ENCODE data around the gene PRDM13. TPM values are rescaled to one million over a fixed set of nuclear protein-coding genes. Genes with fewer than 3 reads are reported as not detected.
"Not testable (repeated sequence)": the region's sequence is repeated elsewhere in the genome, so short reads cannot be mapped to it uniquely, and the experiment has no call there.

Gene PRDM13
- total RNA-seq, 2 experiments from 2014 or later = not detected

DNA sequence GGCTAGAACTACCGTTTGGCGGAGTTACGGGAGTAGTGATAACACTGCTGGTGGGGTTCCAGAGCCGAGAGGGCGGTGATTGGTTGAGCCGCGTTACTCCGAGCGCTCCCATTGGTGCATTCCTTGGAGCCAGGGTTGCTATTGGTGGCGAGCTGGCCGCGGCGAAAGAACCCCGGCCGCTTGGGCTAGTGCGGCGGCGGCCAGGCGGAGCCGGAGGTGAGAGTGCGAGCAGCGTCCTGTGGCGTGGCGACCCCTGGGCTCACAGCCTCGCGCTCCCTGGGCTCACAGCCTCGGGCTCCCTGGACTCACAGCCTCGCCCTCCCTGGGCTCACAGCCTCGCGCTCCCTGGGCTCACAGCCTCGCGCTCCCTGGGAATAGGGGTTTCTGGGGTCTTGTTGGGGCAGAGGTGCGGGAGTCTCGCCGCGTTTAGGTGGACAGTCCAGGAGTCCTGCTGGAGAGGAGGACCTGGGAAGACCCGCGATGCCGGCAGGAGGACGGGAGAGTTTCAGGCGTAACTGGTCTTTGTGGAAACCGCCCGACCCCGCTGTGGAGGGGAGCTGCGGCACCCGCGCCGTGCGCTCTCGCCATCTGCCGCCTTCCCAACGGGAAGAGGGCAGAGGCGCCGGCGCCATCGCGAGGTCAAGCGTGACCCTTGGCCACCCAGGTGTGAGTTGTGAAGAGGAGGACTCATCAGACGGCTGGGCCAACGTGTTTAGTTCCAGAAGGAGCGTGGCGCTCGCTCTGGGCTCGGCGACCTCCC lies 12.2 kb downstream of the PRDM13 start:
- Mint-ChIP-seq H3K4me1 (peaks cover 9% of the 10 kb centered on the region), H3K27ac (no peak overlapping the region), H3K36me3 (ENCODE audit: low read depth) (peaks cover 1% of the 10 kb centered on the region), H3K4me3 (no peak overlapping the region), H3K9me3 (peaks cover 3% of the 10 kb centered on the region), H3K27me3 (peaks cover 84% of the 10 kb centered on the region)
- CTCF ChIA-PET = interaction anchor here (0.6 to 1.4 kb wide), 5 partner anchors 9 to 30 kb away, joined by 3 to 6 read pairs (median 3); no protein-coding TSS in a partner anchor
- DNase-seq = no peak
- POLR2A ChIA-PET = interaction anchor here (0.6 to 0.7 kb wide), 2 partner anchors 11 to 202 kb away, joined by 3 read pairs; no protein-coding TSS in a partner anchor

DNA sequence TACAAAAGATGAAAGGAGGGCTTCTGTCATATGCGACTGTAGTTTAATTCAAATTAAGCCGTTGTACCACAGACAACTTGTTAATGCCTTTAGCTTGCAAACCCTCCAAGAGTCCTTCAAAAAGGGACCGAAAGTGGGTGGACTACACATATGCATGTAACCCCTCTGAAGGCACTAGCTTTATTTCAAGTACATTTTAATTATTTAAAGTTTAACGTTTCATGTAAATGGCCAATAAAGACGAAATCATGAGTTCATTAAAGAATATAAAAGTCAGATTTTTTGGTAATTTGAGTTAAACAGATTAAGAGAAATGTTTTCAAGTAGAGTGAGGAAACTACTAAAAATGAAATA lies 12.8 kb downstream of the PRDM13 start:
- no peak overlapping the region for H3K4me3 Mint-ChIP-seq
- peaks cover 7% of the 10 kb centered on the region for H3K4me1 Mint-ChIP-seq
- peaks cover 3% of the 10 kb centered on the region for H3K9me3 Mint-ChIP-seq
- no peak for DNase-seq
- H3K36me3 Mint-ChIP-seq (ENCODE audit: low read depth) = peaks cover 1% of the 10 kb centered on the region
- no peak overlapping the region for H3K27ac Mint-ChIP-seq
- ChIA-PET CTCF (interaction anchor here (0.6 to 1.1 kb wide), 3 partner anchors 9 to 18 kb away, joined by 3 to 4 read pairs (median 3); no protein-coding TSS in a partner anchor), POLR2A (interaction anchor here (0.7 kb wide), 1 partner anchor 12 kb away, joined by 3 read pairs; no protein-coding TSS in a partner anchor)
- H3K27me3 Mint-ChIP-seq = peaks cover 86% of the 10 kb centered on the region

DNA sequence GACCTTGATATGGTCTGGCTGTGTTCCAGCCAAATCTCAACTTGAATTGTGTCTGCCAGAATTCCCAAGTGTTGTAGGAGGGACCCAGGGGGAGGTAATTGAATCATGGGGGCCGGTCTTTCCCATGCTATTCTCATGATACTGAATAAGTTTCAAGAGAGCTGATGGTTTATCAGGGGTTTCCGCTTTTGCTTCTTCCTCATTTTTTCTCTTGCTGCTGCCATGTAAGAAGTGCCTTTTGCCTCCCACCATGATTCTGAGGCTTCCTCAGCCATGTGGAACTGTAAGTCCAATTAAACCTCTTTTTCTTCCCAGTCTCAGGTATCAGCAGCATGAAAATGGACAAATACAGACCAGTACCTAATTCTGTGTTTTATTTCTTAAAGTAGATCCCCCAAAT lies 15.4 kb downstream of the PRDM13 start:
- H3K9me3 Mint-ChIP-seq; H3K4me3 Mint-ChIP-seq; H3K27ac Mint-ChIP-seq; POLR2A ChIA-PET; DNase-seq; H3K4me1 Mint-ChIP-seq; H3K36me3 Mint-ChIP-seq (ENCODE audit: low read depth): not testable (repeated sequence)
- CTCF ChIA-PET = interaction anchor here (1.9 kb wide), 1 partner anchor 14 kb away, joined by 5 read pairs; no protein-coding TSS in a partner anchor
- peaks cover 76% of the 10 kb centered on the region for H3K27me3 Mint-ChIP-seq

DNA sequence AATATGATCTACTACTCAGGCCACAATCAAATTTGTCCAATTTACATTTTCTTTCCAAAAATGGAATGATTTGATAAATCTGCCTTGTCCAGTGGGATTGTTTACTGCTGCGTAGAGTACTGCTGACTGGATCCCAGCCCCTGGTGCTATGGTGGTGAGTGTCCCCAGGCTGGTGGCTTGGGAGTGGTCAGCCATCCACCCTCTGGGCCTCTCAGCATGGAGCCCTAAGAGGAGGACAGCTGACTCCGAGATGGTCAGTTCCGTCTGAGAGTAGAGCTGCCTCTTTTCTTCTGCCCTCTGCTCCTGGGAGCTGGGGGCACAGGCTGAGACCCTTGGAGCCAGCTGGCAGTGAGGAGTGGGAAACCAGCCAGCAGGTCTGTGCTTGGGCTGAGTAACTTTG lies 22.7 kb downstream of the PRDM13 start:
- H3K27ac Mint-ChIP-seq = no peak overlapping the region
- DNase-seq = no peak
- CTCF ChIA-PET = no interaction called here
- POLR2A ChIA-PET = no interaction called here
- peaks cover 36% of the 10 kb centered on the region for H3K27me3 Mint-ChIP-seq
- no peaks in the 10 kb centered on the region for H3K9me3 Mint-ChIP-seq
- no peaks in the 10 kb centered on the region for H3K4me1 Mint-ChIP-seq
- H3K4me3 Mint-ChIP-seq = no peak overlapping the region
- no peaks in the 10 kb centered on the region for H3K36me3 Mint-ChIP-seq (ENCODE audit: low read depth)

DNA sequence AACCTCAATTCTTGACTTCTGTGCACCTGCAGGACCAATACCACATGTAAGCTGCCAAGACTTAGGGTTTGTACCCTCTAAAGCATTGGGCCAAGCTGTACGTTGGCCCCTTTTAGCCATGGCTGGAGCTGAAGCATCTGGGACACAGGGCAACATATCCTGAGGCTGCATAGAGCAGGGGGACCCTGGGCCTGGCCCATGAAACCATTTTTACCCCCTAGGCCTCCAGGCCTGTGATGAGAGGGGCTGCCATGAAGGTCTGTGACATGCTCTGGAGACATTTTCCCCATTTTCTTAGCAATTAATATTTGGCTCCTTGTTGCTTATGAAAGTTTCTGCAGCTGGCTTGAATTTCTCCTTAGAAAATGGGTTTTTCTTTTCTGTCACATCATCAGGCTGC lies 31.0 kb downstream of the PRDM13 start:
- H3K4me1 Mint-ChIP-seq = no peaks in the 10 kb centered on the region
- H3K36me3 Mint-ChIP-seq (ENCODE audit: low read depth) = no peaks in the 10 kb centered on the region
- H3K27ac Mint-ChIP-seq = no peak overlapping the region
- DNase-seq = no peak
- peaks cover 11% of the 10 kb centered on the region for H3K9me3 Mint-ChIP-seq
- CTCF ChIA-PET = interaction anchor here (1.3 kb wide), 1 partner anchor 19 kb away, joined by 3 read pairs; no protein-coding TSS in a partner anchor
- no peak overlapping the region for H3K4me3 Mint-ChIP-seq
- peaks cover 11% of the 10 kb centered on the region for H3K27me3 Mint-ChIP-seq
- POLR2A ChIA-PET = no interaction called here

DNA sequence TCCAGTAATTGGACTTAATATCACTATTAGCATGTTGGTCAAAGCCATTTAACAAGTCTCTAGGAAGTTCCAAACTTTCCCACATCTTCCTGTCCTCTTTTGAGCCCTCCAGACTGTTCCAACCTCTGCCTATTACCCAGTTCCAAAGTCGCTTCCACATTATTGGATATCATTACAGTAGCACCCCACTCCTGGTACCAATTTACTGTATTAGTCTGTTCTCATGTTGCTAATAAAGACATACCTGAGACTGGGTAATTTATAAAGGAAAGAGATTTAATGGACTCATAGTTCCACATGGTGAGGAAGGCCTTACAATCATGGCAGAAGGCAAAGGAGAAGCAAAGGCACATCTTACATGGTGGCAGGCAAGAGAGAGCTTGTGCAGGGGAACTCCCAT lies 31.7 kb downstream of the PRDM13 start:
- H3K27ac Mint-ChIP-seq; H3K4me1 Mint-ChIP-seq; DNase-seq; H3K36me3 Mint-ChIP-seq (ENCODE audit: low read depth); POLR2A ChIA-PET; CTCF ChIA-PET; H3K4me3 Mint-ChIP-seq: not testable (repeated sequence)
- peaks cover 11% of the 10 kb centered on the region for H3K9me3 Mint-ChIP-seq
- peaks cover 11% of the 10 kb centered on the region for H3K27me3 Mint-ChIP-seq

DNA sequence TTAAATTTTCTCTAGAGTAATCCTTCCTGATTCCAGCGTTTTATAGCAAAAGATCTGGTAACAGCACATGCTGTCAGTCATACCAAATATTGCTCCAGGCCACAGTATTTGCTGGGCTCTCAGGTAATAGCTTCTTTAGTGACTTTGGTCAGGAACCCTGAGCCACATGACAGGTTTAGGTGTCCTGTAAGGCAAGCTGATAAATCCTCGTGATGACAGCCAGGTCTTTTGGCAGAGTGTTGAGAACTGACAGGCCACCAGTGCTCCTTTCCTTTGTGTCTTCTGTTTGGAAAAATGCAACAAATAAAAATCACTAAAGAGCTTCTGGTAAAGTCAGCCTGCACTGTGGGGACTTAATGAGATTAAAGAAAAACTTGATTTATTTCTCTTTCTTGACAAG lies 34.6 kb downstream of the PRDM13 start:
- H3K27me3 Mint-ChIP-seq = peaks cover 23% of the 10 kb centered on the region
- ChIA-PET CTCF (interaction anchor here (1.3 kb wide), 1 partner anchor 53 kb away, joined by 3 read pairs; no protein-coding TSS in a partner anchor), POLR2A (no interaction called here)
- no peak overlapping the region for H3K27ac Mint-ChIP-seq
- H3K4me1 Mint-ChIP-seq = no peaks in the 10 kb centered on the region
- H3K4me3 Mint-ChIP-seq = no peak overlapping the region
- H3K36me3 Mint-ChIP-seq (ENCODE audit: low read depth) = no peaks in the 10 kb centered on the region
- no peak for DNase-seq
- H3K9me3 Mint-ChIP-seq = peaks cover 11% of the 10 kb centered on the region

DNA sequence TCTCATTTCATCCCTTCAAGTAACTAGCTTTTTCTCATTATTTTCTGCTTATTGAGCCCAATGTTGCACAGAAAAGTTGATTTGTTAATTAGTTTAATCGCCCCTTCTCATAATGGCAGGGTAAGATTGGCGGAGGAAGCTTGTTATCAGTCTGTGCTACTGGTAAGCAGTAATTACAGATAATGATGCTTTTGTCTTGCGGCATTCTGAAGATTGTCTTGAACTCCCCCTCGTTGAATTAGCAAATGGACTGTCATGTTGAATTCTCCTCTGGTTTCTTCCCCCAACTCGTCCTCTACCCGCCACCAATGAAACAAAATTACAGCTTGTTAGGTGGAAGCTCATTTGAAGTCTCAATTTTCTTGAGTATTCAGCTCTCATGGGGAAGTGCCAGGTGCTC lies 39.4 kb downstream of the PRDM13 start:
- H3K36me3 Mint-ChIP-seq (ENCODE audit: low read depth) = no peaks in the 10 kb centered on the region
- no peaks in the 10 kb centered on the region for H3K4me1 Mint-ChIP-seq
- H3K27me3 Mint-ChIP-seq = peaks cover 17% of the 10 kb centered on the region
- CTCF ChIA-PET = no interaction called here
- POLR2A ChIA-PET = no interaction called here
- no peak overlapping the region for H3K27ac Mint-ChIP-seq
- no peak overlapping the region for H3K4me3 Mint-ChIP-seq
- H3K9me3 Mint-ChIP-seq = peaks cover 2% of the 10 kb centered on the region
- no peak for DNase-seq

DNA sequence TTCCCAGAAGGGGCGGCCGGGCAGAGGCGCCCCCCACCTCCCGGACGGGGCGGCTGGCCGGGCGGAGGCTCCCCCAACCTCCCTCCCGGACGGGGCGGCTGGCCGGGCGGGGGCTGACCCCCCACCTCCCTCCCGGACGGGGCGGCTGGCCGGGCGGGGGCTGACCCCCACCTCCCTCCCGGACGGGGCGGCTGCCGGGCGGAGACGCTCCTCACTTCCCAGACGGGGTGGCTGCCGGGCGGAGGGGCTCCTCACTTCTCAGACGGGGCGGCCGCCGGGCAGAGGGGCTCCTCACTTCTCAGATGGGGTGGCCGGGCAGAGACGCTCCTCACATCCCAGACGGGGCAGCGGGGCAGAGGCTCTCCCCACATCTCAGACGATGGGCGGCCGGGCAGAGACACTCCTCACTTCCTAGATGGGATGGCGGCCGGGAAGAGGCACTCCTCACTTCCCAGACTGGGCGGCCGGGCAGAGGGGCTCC lies 43.5 kb downstream of the PRDM13 start:
- H3K4me3 Mint-ChIP-seq; H3K27ac Mint-ChIP-seq; DNase-seq; H3K27me3 Mint-ChIP-seq; H3K4me1 Mint-ChIP-seq; H3K36me3 Mint-ChIP-seq (ENCODE audit: low read depth); CTCF ChIA-PET; POLR2A ChIA-PET; H3K9me3 Mint-ChIP-seq: not testable (repeated sequence)

DNA sequence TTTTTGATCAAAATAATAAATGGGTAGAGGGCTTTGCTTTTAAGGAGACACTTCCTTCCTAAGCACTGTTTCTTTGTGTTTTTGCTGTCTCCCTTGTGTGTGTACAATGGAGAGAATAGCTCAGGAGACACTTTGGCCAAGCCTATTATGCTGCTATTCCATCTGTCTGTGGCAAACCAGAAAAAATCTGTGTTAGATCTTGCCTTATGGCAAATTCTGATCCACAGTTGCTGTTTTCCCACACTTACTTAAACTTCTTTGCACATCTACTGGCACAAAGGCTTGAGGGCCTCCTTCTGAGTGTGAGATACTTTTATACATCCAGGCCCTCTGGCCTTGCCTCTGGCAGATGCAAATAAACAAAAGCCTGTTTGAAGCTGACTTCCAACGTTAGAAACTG lies 53.6 kb downstream of the PRDM13 start:
- ChIA-PET CTCF (no interaction called here), POLR2A (no interaction called here)
- no peaks in the 10 kb centered on the region for H3K9me3 Mint-ChIP-seq
- H3K36me3 Mint-ChIP-seq (ENCODE audit: low read depth) = no peaks in the 10 kb centered on the region
- no peak overlapping the region for H3K27ac Mint-ChIP-seq
- no peak overlapping the region for H3K4me3 Mint-ChIP-seq
- DNase-seq = no peak
- H3K4me1 Mint-ChIP-seq = no peaks in the 10 kb centered on the region
- peaks cover 10% of the 10 kb centered on the region for H3K27me3 Mint-ChIP-seq

DNA sequence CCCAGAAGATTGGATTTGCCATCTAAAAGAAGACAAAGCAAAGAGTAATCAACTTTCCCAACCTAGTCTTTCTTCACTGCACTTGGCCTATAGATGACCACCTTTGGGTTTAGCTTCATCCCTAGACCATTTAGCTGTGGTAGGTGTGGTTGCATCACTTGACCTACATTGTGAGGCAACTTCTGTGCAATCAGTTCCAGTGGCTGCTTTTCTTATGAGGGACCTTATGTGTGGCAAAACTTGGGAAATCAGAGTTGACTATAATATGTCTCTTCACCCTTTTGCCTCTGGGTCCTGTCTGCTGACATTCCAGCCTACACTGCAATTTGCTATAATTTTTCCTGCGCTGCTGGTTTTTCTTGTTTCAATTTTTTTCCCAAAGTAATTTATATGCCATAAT lies 55.2 kb downstream of the PRDM13 start:
- no peaks in the 10 kb centered on the region for H3K9me3 Mint-ChIP-seq
- H3K27ac Mint-ChIP-seq = no peak overlapping the region
- POLR2A ChIA-PET = no interaction called here
- CTCF ChIA-PET = no interaction called here
- H3K4me3 Mint-ChIP-seq = no peak overlapping the region
- peaks cover 8% of the 10 kb centered on the region for H3K27me3 Mint-ChIP-seq
- H3K36me3 Mint-ChIP-seq (ENCODE audit: low read depth) = no peaks in the 10 kb centered on the region
- no peaks in the 10 kb centered on the region for H3K4me1 Mint-ChIP-seq
- no peak for DNase-seq

DNA sequence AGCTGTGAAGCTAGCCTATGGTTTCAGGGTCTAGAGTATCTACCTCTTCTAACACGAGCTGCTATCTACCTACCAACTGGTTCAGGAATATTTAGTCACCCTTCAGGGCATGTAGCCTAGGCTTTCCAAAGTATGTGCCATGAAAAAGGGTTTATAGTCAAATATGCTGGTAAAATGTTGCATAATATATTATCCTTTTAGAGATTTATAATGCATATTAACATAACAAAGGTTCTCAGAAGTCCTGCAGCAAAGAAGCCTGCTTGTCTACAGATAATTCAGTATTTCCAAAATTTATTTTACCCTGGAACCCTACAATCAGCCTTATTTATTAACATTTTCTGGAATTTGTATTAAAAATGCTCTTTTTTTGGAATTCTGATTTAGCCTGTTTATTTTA lies 56.0 kb downstream of the PRDM13 start:
- ChIA-PET POLR2A (no interaction called here), CTCF (no interaction called here)
- H3K4me1 Mint-ChIP-seq = no peaks in the 10 kb centered on the region
- H3K27ac Mint-ChIP-seq = no peak overlapping the region
- no peaks in the 10 kb centered on the region for H3K9me3 Mint-ChIP-seq
- no peak for DNase-seq
- H3K36me3 Mint-ChIP-seq (ENCODE audit: low read depth) = no peaks in the 10 kb centered on the region
- H3K4me3 Mint-ChIP-seq = no peak overlapping the region
- H3K27me3 Mint-ChIP-seq = peaks cover 8% of the 10 kb centered on the region

Measured in activated CD4-positive, alpha-beta T cell treated with anti-CD3 and anti-CD28 coated beads, Interleukin-2, amount 10 ng/mL, durations not matched to agents 7 days and 5 days (primary cell).